Cardiac muscle cell (in vitro differentiated cells and primary cell): ENCODE measurements around the gene NOL4L. TPM values are rescaled to one million over a fixed set of nuclear protein-coding genes. Genes with fewer than 3 reads are reported as not detected.
"Not testable (repeated sequence)": the region's sequence is repeated elsewhere in the genome, so short reads cannot be mapped to it uniquely, and the experiment has no call there.

ENCODE experiments used
- DNase-seq, 2 donors: peaks; one replicate each; pipeline versions ENCODE4 v3.0.0 to v3.0.0-alpha.2; 2010 to 2017; ENCODE audit warnings: low read depth in 1 of 2, low spot score in 1 of 2
- H3K27ac ChIP-seq: fragments of 200-600 bp; sonication (generic); 2 replicates; pipeline ENCODE4 v1.5.1; 2016
- H3K27me3 ChIP-seq: fragments of 200-600 bp; sonication (generic); 2 replicates; pipeline ENCODE4 v1.6.0; 2016; ENCODE audit warnings: control low read depth
- H3K36me3 ChIP-seq: fragments of 200-600 bp; sonication (generic); 2 replicates; pipeline ENCODE4 v1.5.1; 2016; ENCODE audit warnings: control low read depth
- H3K4me1 ChIP-seq: fragments of 200-600 bp; sonication (generic); 2 replicates; pipeline ENCODE4 v1.8.1; 2017; ENCODE audit warnings: low read depth, mild to moderate bottlenecking, mixed run types
- H3K4me3 ChIP-seq: fragments of 200-600 bp; sonication (generic); 2 replicates; pipeline ENCODE4 v1.5.1; 2016; ENCODE audit warnings: mild to moderate bottlenecking
- H3K9me3 ChIP-seq: fragments of 200-600 bp; sonication (generic); 2 replicates; pipeline ENCODE4 v1.5.1; 2017; ENCODE audit warnings: low read depth, mild to moderate bottlenecking, control low read depth
- polyA plus RNA-seq: library from polyadenylated mRNA; unstranded; fragments of >200 nt; fragmentation: Nextera tagmentation; extraction: Ambion mirVana; gene quantifications from 2 replicates; pipeline ENCODE4 v1.2.1, GENCODE V29; 2016
- total RNA-seq: library from RNA; depleted of rRNA; stranded (reverse); fragments of >200 nt; gene quantifications from 2 replicates; pipeline ENCODE4 v1.2.3, GENCODE V29; 2016
- TF ChIP-seq, protein P1 (sequence below): IDR thresholded peaks from 2 replicates; pipeline ENCODE4 v1.5.1; 2012; ENCODE audit warnings: low read depth, mild to moderate bottlenecking, low read length

The NOL4L gene
- total and polyA plus RNA-seq, 2 experiments from 2014 or later = 29.9 to 42.9 TPM

DNA sequence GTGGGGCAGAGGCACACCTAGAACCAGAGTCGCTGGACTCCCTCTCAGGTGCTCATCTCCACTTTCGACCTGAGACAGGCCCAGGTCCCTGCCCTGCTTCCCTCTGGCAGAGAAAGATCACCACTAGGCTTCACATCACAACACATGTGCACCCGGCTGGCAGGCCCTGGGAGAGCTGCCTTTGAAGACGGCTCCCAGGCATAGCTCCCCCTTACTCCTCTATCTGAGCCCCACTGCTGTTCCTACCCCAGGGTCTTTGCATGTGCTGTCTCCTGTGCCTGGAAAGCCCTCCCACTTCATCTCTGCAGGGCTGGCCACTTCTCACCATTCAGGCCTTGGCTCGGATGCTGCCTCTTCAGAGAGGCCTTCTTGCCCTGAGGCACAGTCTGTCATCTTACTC, 89.2 kb downstream of the NOL4L start:
- Histone ChIP-seq H3K9me3 (no peaks in the 10 kb centered on the region), H3K4me1 (peaks cover 25% of the 10 kb centered on the region), H3K27me3 (no peaks in the 10 kb centered on the region), H3K4me3 (no peak overlapping the region), H3K27ac (no peak overlapping the region), H3K36me3 (no peaks in the 10 kb centered on the region)
- DNase-seq = no peak
- TF ChIP-seq, protein P1, sequence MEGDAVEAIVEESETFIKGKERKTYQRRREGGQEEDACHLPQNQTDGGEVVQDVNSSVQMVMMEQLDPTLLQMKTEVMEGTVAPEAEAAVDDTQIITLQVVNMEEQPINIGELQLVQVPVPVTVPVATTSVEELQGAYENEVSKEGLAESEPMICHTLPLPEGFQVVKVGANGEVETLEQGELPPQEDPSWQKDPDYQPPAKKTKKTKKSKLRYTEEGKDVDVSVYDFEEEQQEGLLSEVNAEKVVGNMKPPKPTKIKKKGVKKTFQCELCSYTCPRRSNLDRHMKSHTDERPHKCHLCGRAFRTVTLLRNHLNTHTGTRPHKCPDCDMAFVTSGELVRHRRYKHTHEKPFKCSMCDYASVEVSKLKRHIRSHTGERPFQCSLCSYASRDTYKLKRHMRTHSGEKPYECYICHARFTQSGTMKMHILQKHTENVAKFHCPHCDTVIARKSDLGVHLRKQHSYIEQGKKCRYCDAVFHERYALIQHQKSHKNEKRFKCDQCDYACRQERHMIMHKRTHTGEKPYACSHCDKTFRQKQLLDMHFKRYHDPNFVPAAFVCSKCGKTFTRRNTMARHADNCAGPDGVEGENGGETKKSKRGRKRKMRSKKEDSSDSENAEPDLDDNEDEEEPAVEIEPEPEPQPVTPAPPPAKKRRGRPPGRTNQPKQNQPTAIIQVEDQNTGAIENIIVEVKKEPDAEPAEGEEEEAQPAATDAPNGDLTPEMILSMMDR = no peak

DNA sequence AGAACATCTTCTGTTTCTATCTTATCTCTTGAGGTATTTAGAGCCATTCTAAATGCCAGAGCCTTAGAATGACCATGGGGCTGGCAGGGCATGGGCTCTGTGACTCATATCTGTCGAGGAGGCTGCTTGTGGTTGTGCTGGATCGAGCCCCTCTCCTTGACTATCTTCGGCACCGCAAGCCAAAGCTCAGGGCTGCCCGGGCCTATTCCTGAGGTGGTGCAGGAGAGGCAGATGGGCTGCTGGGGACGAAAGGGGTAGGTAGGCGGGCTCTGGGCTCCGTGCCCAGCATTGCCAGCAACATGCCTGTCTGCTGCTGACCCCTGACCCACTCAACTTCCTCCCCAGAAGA, 89.9 kb downstream of the NOL4L start:
- Histone ChIP-seq H3K27ac (no peak overlapping the region), H3K4me3 (no peak overlapping the region), H3K36me3 (no peaks in the 10 kb centered on the region), H3K4me1 (peaks cover 25% of the 10 kb centered on the region), H3K9me3 (no peaks in the 10 kb centered on the region), H3K27me3 (no peaks in the 10 kb centered on the region)
- peak in 1 of 2 donors; percentile 49 for DNase-seq
- TF ChIP-seq, protein P1 = no peak

DNA sequence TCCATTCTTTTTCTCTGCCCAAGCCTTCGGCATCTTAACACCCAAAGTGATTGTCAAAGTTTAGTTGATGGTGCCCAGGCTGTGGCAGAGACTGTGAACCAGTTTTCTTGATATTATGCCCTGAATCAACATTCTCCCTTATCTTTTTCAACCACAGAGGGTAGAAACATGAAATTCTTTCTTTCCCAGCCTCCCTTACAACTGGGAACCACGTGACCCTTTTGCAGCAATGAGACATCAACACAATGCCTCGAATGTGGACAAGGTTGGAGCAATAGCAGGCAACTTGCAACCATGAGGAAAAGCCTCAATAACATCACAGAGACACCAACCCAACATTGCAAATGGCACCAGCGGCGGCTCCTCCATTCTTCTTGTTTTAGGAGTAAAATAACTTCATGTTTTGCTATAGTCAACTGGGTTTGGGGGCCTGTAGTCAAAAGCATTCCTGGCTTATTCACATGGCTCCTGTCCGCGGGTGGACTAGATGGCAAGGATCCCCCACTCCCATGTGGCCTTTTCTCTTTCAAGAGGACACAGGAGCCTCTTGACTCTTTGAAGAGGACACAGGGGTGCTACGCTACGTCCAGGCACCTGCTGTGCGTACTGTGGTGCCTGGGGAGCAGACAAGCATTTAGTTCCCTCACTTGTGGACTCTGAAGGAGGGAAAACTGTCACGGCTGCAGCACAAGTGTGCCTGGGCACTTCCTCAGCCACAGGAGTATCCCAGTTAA, 90.5 kb downstream of the NOL4L start:
- no peaks in the 10 kb centered on the region for H3K27me3 ChIP-seq
- DNase-seq = peak in 1 of 2 donors; percentile 75
- H3K36me3 ChIP-seq = no peaks in the 10 kb centered on the region
- H3K27ac ChIP-seq = no peak overlapping the region
- H3K4me1 ChIP-seq = peaks cover 25% of the 10 kb centered on the region
- TF ChIP-seq, protein P1 = no peak
- no peaks in the 10 kb centered on the region for H3K9me3 ChIP-seq
- no peak overlapping the region for H3K4me3 ChIP-seq

DNA sequence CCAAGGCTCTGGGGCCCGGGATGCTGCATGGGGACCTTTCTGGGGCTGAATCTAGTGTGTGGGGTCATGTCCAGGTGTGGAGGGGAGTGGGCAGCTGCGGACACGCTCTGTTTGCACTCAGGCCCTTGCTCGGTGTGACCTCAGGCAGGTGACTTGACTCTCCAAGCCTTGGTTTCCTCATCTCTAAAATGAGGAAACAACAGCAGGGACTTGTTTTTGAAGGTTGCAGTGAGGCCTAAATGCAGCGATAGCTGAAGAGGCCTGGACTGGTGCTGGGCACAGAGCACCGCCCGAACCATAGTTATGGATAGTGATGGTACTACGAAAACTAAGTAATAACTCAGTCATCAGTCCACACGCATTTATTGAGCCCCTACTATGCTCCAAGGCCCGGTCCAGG, 91.8 kb downstream of the NOL4L start:
- no peaks in the 10 kb centered on the region for H3K36me3 ChIP-seq
- peaks cover 25% of the 10 kb centered on the region for H3K4me1 ChIP-seq
- no peak overlapping the region for H3K27ac ChIP-seq
- no peaks in the 10 kb centered on the region for H3K27me3 ChIP-seq
- H3K9me3 ChIP-seq = no peaks in the 10 kb centered on the region
- no peak overlapping the region for H3K4me3 ChIP-seq
- TF ChIP-seq, protein P1 = no peak
- DNase-seq = no peak

DNA sequence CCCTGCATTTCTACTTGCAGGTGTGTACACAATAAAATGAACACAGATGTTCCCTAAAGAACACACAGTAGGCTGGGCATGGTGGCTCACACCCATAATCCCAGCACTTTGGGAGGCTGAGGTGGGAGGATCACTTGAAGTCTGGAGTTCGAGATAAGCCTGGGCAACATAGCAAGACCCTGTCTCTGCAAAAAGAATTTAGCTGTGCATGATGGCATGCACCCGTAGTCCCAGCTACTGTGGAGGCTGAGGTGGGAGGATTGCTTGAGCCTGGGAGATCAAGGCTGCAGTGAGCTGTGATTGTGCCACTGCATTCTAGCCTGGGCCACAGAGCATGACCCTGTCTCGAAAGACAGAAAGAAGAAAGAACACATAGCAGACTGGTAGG, 93.4 kb downstream of the NOL4L start:
- not testable (repeated sequence) for H3K4me3 ChIP-seq, DNase-seq, H3K36me3 ChIP-seq, H3K27me3 ChIP-seq, H3K27ac ChIP-seq, H3K9me3 ChIP-seq
- peaks cover 11% of the 10 kb centered on the region for H3K4me1 ChIP-seq

DNA sequence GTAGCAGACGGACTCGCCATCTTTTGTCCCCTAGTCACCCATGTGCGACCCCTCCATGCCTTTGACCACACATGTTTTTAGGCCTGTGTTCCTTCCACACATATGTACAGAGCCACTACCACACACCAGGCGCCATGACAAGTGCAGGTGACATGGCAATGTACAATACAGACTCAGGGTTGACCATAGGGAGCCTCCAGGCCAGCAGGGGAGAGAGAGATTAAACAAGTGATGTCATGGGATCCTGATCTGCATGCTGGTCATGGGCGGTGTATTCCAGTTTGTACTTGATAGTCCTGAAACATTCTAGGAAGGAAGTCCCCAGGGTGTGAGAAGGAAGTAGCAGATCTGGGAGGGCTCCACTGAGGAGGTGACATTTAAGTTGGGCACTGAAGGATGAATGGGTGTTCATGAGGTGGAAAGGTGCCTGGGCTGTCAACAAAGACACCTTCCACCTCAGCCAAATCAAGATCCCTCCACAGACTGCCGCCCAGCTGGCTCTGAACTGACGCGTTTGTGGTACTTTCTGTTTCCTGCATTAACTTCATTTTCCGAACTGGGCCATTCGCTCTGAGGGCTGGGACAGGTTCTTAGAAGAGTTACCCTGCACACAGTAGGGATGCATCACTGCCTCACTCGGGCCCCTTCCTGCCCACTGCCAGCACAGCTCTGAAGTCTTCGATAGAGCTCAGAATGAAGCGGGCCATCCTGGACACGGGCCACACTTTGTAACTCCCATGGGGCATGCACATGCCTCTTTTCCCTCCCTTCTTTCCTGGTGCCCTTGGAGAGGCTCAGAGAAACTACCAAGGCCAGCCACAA, 94.0 kb downstream of the NOL4L start:
- H3K4me3 ChIP-seq = no peak overlapping the region
- peaks cover 11% of the 10 kb centered on the region for H3K4me1 ChIP-seq
- DNase-seq = no peak
- TF ChIP-seq, protein P1 = no peak
- no peaks in the 10 kb centered on the region for H3K27me3 ChIP-seq
- H3K36me3 ChIP-seq = no peaks in the 10 kb centered on the region
- H3K9me3 ChIP-seq = no peaks in the 10 kb centered on the region
- no peak overlapping the region for H3K27ac ChIP-seq
